H1 (cell line): ENCODE measurements around the gene ATP6V0A1. TPM values are rescaled to one million over a fixed set of nuclear protein-coding genes. Genes with fewer than 3 reads are reported as not detected.

Experiments
- CTCF ChIA-PET: fragments of 300-600 bp; sonication (Branson Sonifier 250); formaldehyde crosslinking; loops from one replicate; lab custom pipeline; 2021; ENCODE audit not compliant: partially characterized antibody; lab: Charles Lee
- POLR2A ChIA-PET: fragments of 300-600 bp; sonication (Branson Sonifier 250); formaldehyde crosslinking; loops from one replicate; lab custom pipeline; 2021; ENCODE audit warnings: inconsistent platforms; ENCODE audit not compliant: partially characterized antibody; lab: Charles Lee
- DNase-seq, 2 experiments: peaks; one replicate each; pipeline versions ENCODE4 v3.0.0 to v3.0.0-alpha.2; 2010 to 2022; ENCODE audit warnings: low spot score in 2 of 2, low read depth in 1 of 2, mixed read lengths in 1 of 2
- FAIRE-seq: peaks from 2 replicates; lab custom pipeline; 2011; peaks lifted over from hg19 to GRCh38; lab: Jason Lieb, UNC
- H2AFZ ChIP-seq: 2 replicates; pipeline ENCODE4 v1.8.1; 2012; ENCODE audit warnings: low read length, inconsistent platforms
- H2AK5ac ChIP-seq: 2 replicates; pipeline ENCODE4 v1.6.1; 2013; ENCODE audit warnings: low read depth, low read length
- H2BK120ac ChIP-seq: replicated peaks from 2 replicates; pipeline ENCODE3; 2013; ENCODE audit warnings: low read depth, low read length, inconsistent platforms
- H2BK12ac ChIP-seq: 2 replicates; pipeline ENCODE4 v1.6.1; 2013; ENCODE audit warnings: low read depth, low read length
- H2BK15ac ChIP-seq: 2 replicates; pipeline ENCODE4 v1.6.1; 2013; ENCODE audit warnings: low read length
- H2BK20ac ChIP-seq: 2 replicates; pipeline ENCODE4 v1.6.1; 2013; ENCODE audit warnings: low read length
- H2BK5ac ChIP-seq: 2 replicates; pipeline ENCODE4 v1.6.1; 2013; ENCODE audit warnings: low read depth, low read length
- H3K14ac ChIP-seq: 2 replicates; pipeline ENCODE4 v1.6.1; 2013; ENCODE audit warnings: inconsistent platforms; ENCODE audit not compliant: insufficient read length
- H3K18ac ChIP-seq: 2 replicates; pipeline ENCODE4 v1.6.1; 2013; ENCODE audit warnings: low read length; ENCODE audit errors: extremely low read depth
- H3K23ac ChIP-seq: 2 replicates; pipeline ENCODE4 v1.6.1; 2013; ENCODE audit warnings: inconsistent platforms; ENCODE audit not compliant: insufficient read length
- H3K23me2 ChIP-seq: 2 replicates; pipeline ENCODE4 v1.6.1; 2013; ENCODE audit warnings: low read depth, low read length
- H3K27ac ChIP-seq: 2 replicates; pipeline ENCODE4 v1.6.1; 2011; ENCODE audit warnings: low read depth, low read length, inconsistent platforms
- H3K27me3 ChIP-seq, 4 experiments: replicated peaks in 1 of 4; 1 replicate in 1 of 4; 2 replicates in 3 of 4; pipeline versions ENCODE4 v1.6.1 to v1.8.1; 2011 to 2013; ENCODE audit warnings: low read length in 3 of 4, mild to moderate bottlenecking in 3 of 4, inconsistent platforms in 2 of 4, mixed read lengths in 2 of 4, moderate library complexity in 1 of 4; ENCODE audit not compliant: control insufficient read depth in 3 of 4, insufficient read depth in 3 of 4; ENCODE audit errors: extremely low read depth in 1 of 4
- H3K36me3 ChIP-seq, 4 experiments: 2 replicates each; pipeline versions ENCODE4 v1.6.1 to v1.8.1; 2011 to 2013; ENCODE audit warnings: mild to moderate bottlenecking in 4 of 4, low read length in 3 of 4, moderate library complexity in 2 of 4, control low read depth in 1 of 4, inconsistent platforms in 1 of 4; ENCODE audit not compliant: insufficient read depth in 4 of 4, control insufficient read depth in 2 of 4
- H3K4ac ChIP-seq: replicated peaks from 2 replicates; pipeline ENCODE3; 2013; ENCODE audit warnings: low read length, low read depth, mixed read lengths, inconsistent platforms; ENCODE audit not compliant: insufficient read length
- H3K4me1 ChIP-seq, 4 experiments: replicated peaks in 1 of 4; 1 replicate in 1 of 4; 2 replicates in 3 of 4; pipeline versions ENCODE4 v1.6.1 to v1.8.1; 2011 to 2013; ENCODE audit warnings: low read length in 3 of 4, inconsistent platforms in 2 of 4, mixed read lengths in 1 of 4; ENCODE audit not compliant: insufficient read depth in 4 of 4, control insufficient read depth in 3 of 4
- H3K4me2 ChIP-seq, 2 experiments: 2 replicates each; pipeline versions ENCODE4 v1.6.1 to v1.8.1; 2011 to 2013; ENCODE audit warnings: low read depth in 2 of 2, low read length in 2 of 2, control low read depth in 1 of 2, inconsistent platforms in 1 of 2, mild to moderate bottlenecking in 1 of 2; ENCODE audit not compliant: insufficient read depth in 1 of 2
- H3K4me3 ChIP-seq, 4 experiments: fragments of 200-600, 300-600 bp in 1 of 4; sonication (generic), shearing (Covaris generic), sonication (Bioruptor Twin) in 1 of 4; 2 replicates each; pipeline versions ENCODE4 v1.5.1 to v1.8.1; 2011 to 2016; ENCODE audit warnings: low read length in 4 of 4, low read depth in 3 of 4, control low read depth in 2 of 4, inconsistent platforms in 2 of 4, mild to moderate bottlenecking in 2 of 4, mixed read lengths in 1 of 4, moderate library complexity in 1 of 4; ENCODE audit not compliant: insufficient read depth in 2 of 4; ENCODE audit errors: extremely low read depth in 1 of 4
- H3K56ac ChIP-seq: replicated peaks from 2 replicates; pipeline ENCODE3; 2013; ENCODE audit warnings: low read depth, mild to moderate bottlenecking, mixed read lengths, low read length, inconsistent platforms; ENCODE audit not compliant: insufficient read length
- H3K79me1 ChIP-seq: 2 replicates; pipeline ENCODE4 v1.6.1; 2013; ENCODE audit warnings: low read depth, low read length, control low read depth
- H3K79me2 ChIP-seq, 2 experiments: 2 replicates each; pipeline versions ENCODE4 v1.6.1 to v1.8.1; 2012 to 2013; ENCODE audit warnings: low read length in 2 of 2, mild to moderate bottlenecking in 2 of 2, inconsistent platforms in 1 of 2; ENCODE audit not compliant: insufficient read depth in 2 of 2, control insufficient read depth in 1 of 2
- H3K9ac ChIP-seq, 4 experiments: replicated peaks in 1 of 4; 1 replicate in 1 of 4; 2 replicates in 3 of 4; pipeline versions ENCODE4 v1.6.1 to v1.8.1; 2011 to 2013; ENCODE audit warnings: low read depth in 3 of 4, low read length in 3 of 4, control low read depth in 2 of 4, mild to moderate bottlenecking in 2 of 4, moderate library complexity in 2 of 4, inconsistent platforms in 1 of 4; ENCODE audit errors: extremely low read depth in 1 of 4
- H3K9me3 ChIP-seq, 2 experiments: 2 replicates each; pipeline versions ENCODE4 v1.6.1 to v1.8.1; 2012 to 2013; ENCODE audit warnings: mild to moderate bottlenecking in 2 of 2, moderate library complexity in 2 of 2, control low read depth in 1 of 2, inconsistent platforms in 1 of 2, low read depth in 1 of 2, low read length in 1 of 2, mixed read lengths in 1 of 2; ENCODE audit not compliant: insufficient read depth in 2 of 2
- H4K20me1 ChIP-seq, 2 experiments: replicated peaks in 1 of 2; 2 replicates each; pipeline versions ENCODE3 to v1.8.1; 2011 to 2013; ENCODE audit warnings: inconsistent platforms in 2 of 2, low read length in 2 of 2, mild to moderate bottlenecking in 1 of 2; ENCODE audit not compliant: insufficient read depth in 2 of 2, control insufficient read depth in 1 of 2
- H4K5ac ChIP-seq: 2 replicates; pipeline ENCODE4 v1.6.1; 2013; ENCODE audit warnings: low read length, low read depth, mixed read lengths, inconsistent platforms; ENCODE audit not compliant: insufficient read length
- H4K8ac ChIP-seq: 2 replicates; pipeline ENCODE4 v1.8.0; 2013; ENCODE audit warnings: mild to moderate bottlenecking, moderate library complexity, low read length, inconsistent platforms; ENCODE audit not compliant: insufficient read depth; ENCODE audit errors: extremely low read depth
- H4K91ac ChIP-seq: replicated peaks from 2 replicates; pipeline ENCODE3; 2013; ENCODE audit warnings: low read length, mixed read lengths, inconsistent platforms; ENCODE audit not compliant: insufficient read length
- HDAC2 ChIP-seq, 2 experiments: fragments of 300-600 bp in 1 of 2; sonication (generic) in 1 of 2; IDR thresholded peaks; 2 replicates each; pipeline ENCODE4 v1.6.1; 2011 to 2012; ENCODE audit warnings: low read depth in 2 of 2, low read length in 2 of 2, mild to moderate bottlenecking in 2 of 2, moderate library complexity in 2 of 2, borderline replicate concordance in 1 of 2, inconsistent platforms in 1 of 2
- KDM1A ChIP-seq: fragments of 200-600, 300-600 bp; sonication (generic); IDR thresholded peaks from 2 replicates; pipeline ENCODE4 v1.7.1; 2016; ENCODE audit warnings: mild to moderate bottlenecking, low read length, borderline replicate concordance
- TEAD4 ChIP-seq: IDR thresholded peaks from 2 replicates; pipeline ENCODE4 v1.6.1; 2012; ENCODE audit warnings: low read depth, low read length, inconsistent platforms, mixed read lengths
- WGBS, 2 experiments: shearing (Covaris generic) in 1 of 2; methylation state at CpG; one replicate each; pipeline versions ENCODE4 v1.1.6 to v1.1.7; 2013 to 2015; ENCODE audit warnings: low lambda C conversion rate in 2 of 2, mixed read lengths in 2 of 2, inconsistent platforms in 1 of 2, low coverage in 1 of 2, missing lambda C conversion rate in 1 of 2; ENCODE audit not compliant: insufficient replicate concordance in 2 of 2, insufficient coverage in 1 of 2, insufficient read length in 1 of 2; ENCODE audit errors: extremely low coverage in 1 of 2, missing lambda C conversion rate in 1 of 2; 5-methylcytosine and 5-hydroxymethylcytosine counted together
- polyA plus RNA-seq, 7 experiments: library from polyadenylated mRNA; depleted of rRNA in 3 of 7; stranded (reverse) in 5 of 7; unstranded in 2 of 7; fragments of >200 nt in 5 of 7; fragments of 200-250 nt in 2 of 7; gene quantifications; 1 replicate in 5 of 7; 2 replicates in 1 of 7; 4 replicates in 1 of 7; pipeline versions ENCODE4 v1.2.1 to v1.2.3, GENCODE V29; 2011 to 2013; ENCODE audit warnings: missing spikeins in 2 of 7, mixed read lengths in 2 of 7
- total RNA-seq: library from RNA; stranded (reverse); fragmentation: NEBNext Ultra II Directional; extraction: Animal tissue kit (Norgen Biotek cat#: 25700); gene quantifications from 2 replicates; pipeline ENCODE4 v1.2.1, GENCODE V29; 2021
- TF ChIP-seq, protein P1 (sequence below): IDR thresholded peaks from 2 replicates; pipeline ENCODE4 v1.6.1; 2012; ENCODE audit warnings: inconsistent platforms

The ATP6V0A1 gene
- total and polyA plus RNA-seq, 2 of the 8 experiments (the other 6 are each of a cell fraction or from before 2014, with no cell fraction given): 55.3 to 63.4 TPM

DNA sequence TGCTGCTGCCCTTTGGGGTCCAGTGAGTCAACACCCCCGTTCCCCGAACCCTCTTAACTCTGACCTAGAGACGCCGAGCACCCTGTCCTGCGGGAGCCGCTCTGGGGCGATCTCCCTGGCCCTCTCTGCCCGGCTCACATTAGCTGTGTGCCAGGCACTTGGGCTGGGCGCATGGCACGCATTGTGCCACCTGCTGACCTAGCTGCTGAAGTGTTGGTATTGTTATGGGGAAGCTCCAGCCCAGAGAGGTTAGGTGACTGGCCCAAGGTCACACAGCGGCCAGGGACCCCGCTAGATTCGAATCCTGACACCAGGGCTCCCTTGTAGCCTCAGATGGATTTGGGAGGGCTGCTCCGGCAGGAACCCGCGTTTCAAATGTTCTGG, 95.2 kb downstream of the ATP6V0A1 start:
- Histone ChIP-seq H2BK15ac (no peak overlapping the region), H3K4me1 (peaks cover 0 to 12% (median 7%) of the 10 kb centered on the region in 4 experiments; a peak in 6 of 7 replicates), H3K9me3 (no peaks in the 10 kb centered on the region), H3K23me2 (peaks cover 3% of the 10 kb centered on the region; the same call in 1 of the 2 replicates), H4K20me1 (peaks cover 0 to 1% of the 10 kb centered on the region in 2 experiments), H3K27me3 (no peaks in the 10 kb centered on the region; a peak in 1 of 7 replicates), H3K4ac (no peak overlapping the region), H3K56ac (no peak overlapping the region), H3K4me2 (peak overlapping the region; percentile 75 to 87), H2BK120ac (no peak overlapping the region), H2AK5ac (no peak overlapping the region), H3K18ac (peak overlapping the region; percentile 87), H4K5ac (peak overlapping the region; percentile 78), H3K4me3 (peak overlapping the region; percentile 61 to 84 (median 71)), H4K8ac (peak overlapping the region; percentile 86; the same call in 1 of the 2 replicates), H3K23ac (no peak overlapping the region), H2BK20ac (no peak overlapping the region), H3K79me2 (no peaks in the 10 kb centered on the region; a peak in 1 of 4 replicates), H3K9ac (peak overlapping the region in 3 of 4 experiments; percentile 39 to 82 (median 76); a peak in 2 of 7 replicates), H3K79me1 (peaks cover 2% of the 10 kb centered on the region), H2BK12ac (no peak overlapping the region), H2AFZ (no peak overlapping the region), H2BK5ac (no peak overlapping the region), H4K91ac (no peak overlapping the region), H3K27ac (no peak overlapping the region), H3K36me3 (no peaks in the 10 kb centered on the region), H3K14ac (no peak overlapping the region)
- WGBS, 2 experiments: 90% methylated on average over 11 of the region's 16 CpGs; no CpG with 5 or more reads in 1 of the 2 experiments
- POLR2A ChIA-PET: interaction anchor here (1.0 to 2.9 kb wide), 8 partner anchors 13 to 219 kb away, joined by 3 to 16 read pairs (median 4); partner anchors contain the start of genes MLX, NAGLU and VPS25
- no peak for FAIRE-seq
- TF ChIP-seq TEAD4 (no peak), KDM1A (peak; percentile 97), HDAC2 (IDR thresholded peaks at IDR 0.05; ENCODE audit: borderline replicate concordance in 1 of 2, low read depth in 2 of 2, low read length in 2 of 2) (peak in 1 of 2 experiments; percentile 81; a peak in 1 of 4 replicates)
- TF ChIP-seq, protein P1, sequence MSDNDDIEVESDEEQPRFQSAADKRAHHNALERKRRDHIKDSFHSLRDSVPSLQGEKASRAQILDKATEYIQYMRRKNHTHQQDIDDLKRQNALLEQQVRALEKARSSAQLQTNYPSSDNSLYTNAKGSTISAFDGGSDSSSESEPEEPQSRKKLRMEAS: peak; percentile 38; the same call in 1 of the 2 replicates
- CTCF ChIA-PET: interaction anchor here (1.1 to 3.1 kb wide), 6 partner anchors 11 to 122 kb away, joined by 3 to 15 read pairs (median 5); partner anchors contain the start of genes MLX and PSMC3IP
- no peak for DNase-seq
